H54 (cell line): ENCODE measurements around the gene HAUS8.
"Not testable (repeated sequence)": the region's sequence is repeated elsewhere in the genome, so short reads cannot be mapped to it uniquely, and the experiment has no call there.

Experiments used
- DNase-seq: peaks from one replicate; pipeline ENCODE4 v3.0.0; 2011; ENCODE audit warnings: low spot score, mixed read lengths; ENCODE audit not compliant: insufficient read length
- FAIRE-seq: peaks from 3 replicates; lab custom pipeline; 2011; peaks lifted over from hg19 to GRCh38; lab: Jason Lieb, UNC
- POLR2A ChIP-seq: IDR thresholded peaks from 2 replicates; pipeline ENCODE4 v1.6.1; 2011; ENCODE audit warnings: low read depth, mild to moderate bottlenecking, low read length

The HAUS8 gene

DNA sequence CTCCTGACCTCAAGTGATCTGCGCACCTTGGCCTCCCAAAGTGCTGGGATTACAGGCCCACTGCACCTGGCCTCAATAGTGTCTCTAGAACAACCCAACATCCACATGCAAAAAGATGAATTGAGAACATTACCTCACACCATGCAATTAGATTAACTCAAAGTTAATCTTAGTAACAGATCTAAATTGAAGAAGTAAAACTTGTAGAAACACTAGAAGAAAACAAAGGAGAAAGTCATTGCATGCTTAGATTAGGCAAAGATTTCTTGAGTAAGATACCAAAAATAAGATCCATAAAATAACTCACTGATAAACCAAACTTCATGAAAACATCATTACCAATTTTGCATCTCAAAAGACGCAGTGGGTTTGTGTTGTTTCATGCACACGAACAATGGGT lies 51.4 kb downstream of the HAUS8 start:
- no peak for FAIRE-seq
- TF ChIP-seq POLR2A, result no peak
- DNase-seq, result no peak

DNA sequence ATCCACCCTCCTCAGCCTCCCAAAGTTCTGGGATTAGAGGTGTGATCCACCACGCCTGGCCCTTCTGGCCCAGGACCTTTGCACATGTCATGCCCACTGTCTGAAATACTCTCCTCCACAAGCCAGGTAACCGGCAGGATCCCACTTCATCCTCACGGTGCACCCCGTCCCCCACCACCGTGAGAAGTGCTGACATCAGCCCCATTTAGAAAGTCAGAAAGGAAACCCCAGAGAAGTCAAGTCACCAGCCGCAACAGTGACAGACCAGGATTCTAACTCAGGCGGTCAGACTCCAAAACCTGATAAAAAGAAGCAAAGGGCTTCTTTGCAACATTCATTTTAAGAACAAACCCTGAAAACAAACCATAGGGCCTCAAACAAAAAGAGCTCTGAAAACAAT lies 52.5 kb downstream of the HAUS8 start:
- no peak for TF ChIP-seq POLR2A
- FAIRE-seq (no peak), DNase-seq (no peak)

DNA sequence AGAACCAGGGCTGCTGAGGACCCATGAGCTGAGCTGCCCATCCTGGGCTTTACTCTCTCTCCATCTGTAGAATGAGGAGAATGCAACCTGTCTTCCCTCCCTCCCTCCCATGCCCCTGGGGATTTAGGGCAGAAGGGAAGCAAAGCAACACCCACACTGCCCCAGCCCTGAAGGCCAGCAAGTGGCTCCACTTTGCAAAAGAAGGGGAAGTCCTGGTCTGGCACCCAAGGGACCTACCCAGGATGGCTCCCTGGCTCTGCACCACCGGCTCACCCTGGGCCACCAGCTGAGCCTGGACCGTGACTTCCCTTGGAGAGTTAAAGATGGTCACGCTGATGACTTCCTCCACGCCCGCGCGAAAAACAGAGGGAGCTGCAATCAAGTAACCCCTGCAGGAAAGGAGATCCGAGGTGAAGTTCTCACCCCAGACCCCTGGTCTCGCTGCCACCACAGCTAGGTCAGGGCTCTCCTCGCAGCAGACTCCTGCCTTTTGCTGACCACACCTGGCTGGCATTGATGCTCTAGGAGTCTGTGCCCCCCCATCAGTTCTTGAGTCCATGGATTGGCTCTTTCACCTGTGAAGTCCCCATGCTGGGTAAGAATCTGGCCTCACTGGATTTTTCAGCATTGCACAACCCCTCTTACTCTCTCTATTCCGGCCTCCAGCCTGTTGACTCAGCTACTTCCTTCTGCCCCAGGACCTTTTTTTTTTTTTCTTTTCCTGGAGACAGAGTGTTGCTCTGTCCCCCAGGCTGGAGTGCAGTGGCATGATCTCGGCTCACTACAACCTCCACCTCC lies 53.3 kb downstream of the HAUS8 start:
- DNase-seq (no peak), FAIRE-seq (no peak)
- no peak for TF ChIP-seq POLR2A

DNA sequence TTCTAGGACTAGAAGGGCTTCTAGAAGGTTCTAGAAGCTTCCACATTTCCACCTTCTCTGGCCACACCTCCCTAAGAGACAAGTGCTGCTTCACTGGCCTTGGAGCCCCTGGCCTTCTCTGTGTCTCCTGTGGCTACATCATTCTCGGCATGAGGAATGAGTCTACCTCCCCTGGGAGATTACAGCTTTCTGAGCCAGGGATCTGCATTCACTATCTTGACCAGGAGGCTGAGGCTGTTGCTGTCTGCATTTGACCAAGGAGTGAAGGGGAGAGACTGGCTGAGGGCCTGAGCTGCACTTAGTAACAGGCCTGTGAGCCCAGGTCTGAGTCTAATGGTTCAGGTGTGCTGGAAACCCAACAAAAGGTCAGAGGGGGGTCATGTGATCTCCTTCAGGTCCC lies 53.9 kb downstream of the HAUS8 start:
- DNase-seq (no peak), FAIRE-seq (no peak)
- no peak for TF ChIP-seq POLR2A

DNA sequence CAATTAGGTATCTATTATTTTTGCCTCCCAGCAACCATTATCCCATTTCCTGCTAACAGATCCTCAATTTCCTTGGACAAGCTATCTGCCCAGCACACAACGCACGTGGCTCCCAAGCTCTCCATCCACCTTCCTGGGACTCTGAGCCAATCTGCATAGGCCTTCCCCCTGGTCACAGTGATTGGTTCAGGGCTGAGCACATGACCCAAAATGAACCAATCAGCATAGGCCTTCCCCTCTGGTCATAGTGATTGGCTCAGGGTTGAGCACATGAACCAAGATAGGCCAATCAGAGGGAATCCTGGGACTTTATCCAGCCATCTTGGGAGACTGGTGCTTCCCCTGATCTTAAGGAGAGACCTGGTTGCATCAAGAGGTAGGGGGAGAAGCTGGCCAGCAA lies 54.4 kb downstream of the HAUS8 start:
- no peak for TF ChIP-seq POLR2A
- DNase-seq (no peak), FAIRE-seq (no peak)

DNA sequence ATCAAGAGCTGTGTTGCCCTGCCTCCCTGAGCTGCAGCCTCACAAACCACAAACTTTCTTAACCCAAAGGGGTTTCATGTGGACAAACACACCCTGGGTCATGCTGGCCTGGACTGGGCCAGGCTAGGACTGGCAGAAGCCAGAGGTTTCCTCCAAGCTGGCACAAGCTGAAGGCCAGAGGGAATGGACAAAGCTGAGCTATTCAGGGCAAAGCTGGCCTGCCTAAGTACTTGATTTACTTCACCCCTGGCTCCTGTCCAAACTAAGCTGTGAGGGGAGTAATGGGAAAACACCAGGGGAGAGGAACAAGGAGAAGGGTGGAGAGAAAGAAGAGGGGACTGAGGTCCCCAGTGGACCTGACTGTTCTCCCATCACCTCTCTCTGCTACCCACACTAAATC lies 54.9 kb downstream of the HAUS8 start:
- DNase-seq, result no peak
- no peak for TF ChIP-seq POLR2A
- no peak for FAIRE-seq

- not testable (repeated sequence) for FAIRE-seq
Observed at GRCh38 chr19:17014212-17014861, 60.9 kb downstream of the HAUS8 start.

GRCh38 chr19:17011485-17011884 lies 63.8 kb downstream of the HAUS8 start:
- no peak for FAIRE-seq
- TF ChIP-seq POLR2A, result no peak
- DNase-seq, result no peak

More at GRCh38 chr19:17014212-17014861, 60.9 kb downstream of the HAUS8 start:
- not testable (repeated sequence) for DNase-seq

GRCh38 chr19:17006579-17006978 lies 68.7 kb downstream of the HAUS8 start:
- DNase-seq (no peak), FAIRE-seq (no peak)
- TF ChIP-seq POLR2A, result no peak

- DNase-seq, result no peak
- no peak for TF ChIP-seq POLR2A
- FAIRE-seq, result no peak
Observed at GRCh38 chr19:17005000-17005399, 70.3 kb downstream of the HAUS8 start.

- DNase-seq (no peak), FAIRE-seq (no peak)
- TF ChIP-seq POLR2A, result no peak
Observed at GRCh38 chr19:17004386-17004785, 70.9 kb downstream of the HAUS8 start.

DNA sequence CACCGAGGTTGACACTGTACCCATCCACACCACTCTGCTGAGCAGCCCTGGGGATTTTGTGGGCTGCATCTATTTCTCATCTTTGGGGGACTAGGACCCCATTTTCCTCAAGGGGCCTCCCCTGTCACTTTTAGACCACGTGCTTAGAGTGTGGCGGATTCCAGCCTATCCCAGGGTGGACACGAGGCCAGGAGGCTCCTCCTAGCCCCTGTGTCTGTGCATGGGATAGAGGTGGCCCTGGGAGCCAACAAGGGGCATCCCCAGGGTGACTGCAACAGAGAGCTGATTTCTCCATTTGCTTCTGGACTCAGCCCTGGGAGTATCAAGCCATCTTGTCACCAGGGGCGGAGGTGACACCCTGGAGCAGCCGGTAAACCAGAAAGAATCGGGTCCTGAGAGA lies 72.8 kb downstream of the HAUS8 start:
- no peak for FAIRE-seq
- DNase-seq, result no peak
- no peak for TF ChIP-seq POLR2A

- no peak for DNase-seq
- TF ChIP-seq POLR2A, result no peak
- FAIRE-seq, result no peak
Observed at GRCh38 chr19:17001603-17002183, 73.6 kb downstream of the HAUS8 start.
